Calu3 (cell line): Measurements from ENCODE around the gene VCL. TPM values are rescaled to one million over a fixed set of nuclear protein-coding genes. Genes with fewer than 3 reads are reported as not detected.

Experiments
- BruUV-seq: library from RNA; stranded (reverse); fragments of 400-500 nt; replicated peaks from 2 replicates; lab custom pipeline; 2021; lab: Mats Ljungman, UMichigan
- CTCF ChIA-PET: fragments of 300-600 bp; sonication (Branson Sonifier 250); formaldehyde crosslinking; loops from one replicate; lab custom pipeline; 2022; ENCODE audit warnings: antibody characterized with exemption; lab: Charles Lee
- DNase-seq: peaks from one replicate; pipeline ENCODE4 v3.0.0; 2022
- H3K27ac Mint-ChIP-seq: one replicate; pipeline ENCODE4 v1.8.0; 2022; ENCODE audit warnings: mixed read lengths; ENCODE audit not compliant: unreplicated experiment
- H3K27me3 Mint-ChIP-seq: one replicate; pipeline ENCODE4 v1.8.0; 2022; ENCODE audit warnings: mixed read lengths; ENCODE audit not compliant: unreplicated experiment
- H3K36me3 Mint-ChIP-seq: one replicate; pipeline ENCODE4 v1.8.0; 2022; ENCODE audit warnings: mild to moderate bottlenecking, moderate library complexity, mixed read lengths; ENCODE audit not compliant: insufficient read depth, unreplicated experiment
- H3K4me1 Mint-ChIP-seq: one replicate; pipeline ENCODE4 v1.8.0; 2022; ENCODE audit warnings: mild to moderate bottlenecking, low read depth, mixed read lengths; ENCODE audit not compliant: unreplicated experiment
- H3K4me3 Mint-ChIP-seq: one replicate; pipeline ENCODE4 v1.8.0; 2022; ENCODE audit warnings: mild to moderate bottlenecking, low read depth, moderate library complexity, mixed read lengths; ENCODE audit not compliant: unreplicated experiment
- H3K9me3 Mint-ChIP-seq: one replicate; pipeline ENCODE4 v1.8.0; 2022; ENCODE audit warnings: low read depth, mixed read lengths; ENCODE audit not compliant: unreplicated experiment
- intact Hi-C: fragments of 100-400 bp; cut with micrococcal nuclease; formaldehyde crosslinking; loops from one replicate; pipeline ENCODE4 v1.10.0; 2022; ENCODE audit not compliant: unreplicated experiment
- total RNA-seq: library from RNA; stranded (reverse); gene quantifications from 2 replicates; pipeline ENCODE4 v1.2.3, GENCODE V29; 2022
- TF ChIP-seq, protein P1 (sequence below): fragments of 200-600 bp; IDR thresholded peaks from one replicate; pipeline ENCODE4 v1.8.0; 2022; ENCODE audit warnings: antibody characterized with exemption; ENCODE audit not compliant: unreplicated experiment

Gene VCL
- total RNA-seq, 1 experiment from 2014 or later, result 237 TPM

DNA sequence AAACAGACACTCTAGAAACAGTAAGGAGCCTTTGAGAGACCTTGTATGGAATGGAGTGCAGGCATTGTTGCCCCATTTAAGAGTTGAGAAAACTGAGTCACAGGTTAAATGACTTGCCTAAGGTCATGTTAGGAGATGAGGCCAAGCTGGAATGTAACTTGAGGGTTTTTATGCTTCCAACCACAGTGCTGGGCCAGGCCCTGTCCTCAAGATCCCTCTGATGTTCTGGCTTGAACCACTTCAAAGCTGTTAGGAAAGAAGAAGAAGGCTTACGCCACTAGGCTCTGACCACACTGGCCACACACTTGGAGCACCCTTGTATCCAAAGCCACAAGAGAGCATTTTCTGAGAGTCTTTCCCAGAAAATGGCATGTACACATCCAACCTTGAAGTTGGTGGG, 44.3 kb upstream of the VCL start:
- no peak for DNase-seq
- H3K27me3 Mint-ChIP-seq, result no peaks in the 10 kb centered on the region
- H3K9me3 Mint-ChIP-seq, result no peaks in the 10 kb centered on the region
- no peak overlapping the region for H3K4me3 Mint-ChIP-seq
- CTCF ChIA-PET, result interaction anchor here (0.7 to 1.2 kb wide), 3 partner anchors 9 to 58 kb away, joined by 3 read pairs; no protein-coding TSS in a partner anchor
- peaks cover 26% of the 10 kb centered on the region for H3K4me1 Mint-ChIP-seq
- TF ChIP-seq, protein P1, sequence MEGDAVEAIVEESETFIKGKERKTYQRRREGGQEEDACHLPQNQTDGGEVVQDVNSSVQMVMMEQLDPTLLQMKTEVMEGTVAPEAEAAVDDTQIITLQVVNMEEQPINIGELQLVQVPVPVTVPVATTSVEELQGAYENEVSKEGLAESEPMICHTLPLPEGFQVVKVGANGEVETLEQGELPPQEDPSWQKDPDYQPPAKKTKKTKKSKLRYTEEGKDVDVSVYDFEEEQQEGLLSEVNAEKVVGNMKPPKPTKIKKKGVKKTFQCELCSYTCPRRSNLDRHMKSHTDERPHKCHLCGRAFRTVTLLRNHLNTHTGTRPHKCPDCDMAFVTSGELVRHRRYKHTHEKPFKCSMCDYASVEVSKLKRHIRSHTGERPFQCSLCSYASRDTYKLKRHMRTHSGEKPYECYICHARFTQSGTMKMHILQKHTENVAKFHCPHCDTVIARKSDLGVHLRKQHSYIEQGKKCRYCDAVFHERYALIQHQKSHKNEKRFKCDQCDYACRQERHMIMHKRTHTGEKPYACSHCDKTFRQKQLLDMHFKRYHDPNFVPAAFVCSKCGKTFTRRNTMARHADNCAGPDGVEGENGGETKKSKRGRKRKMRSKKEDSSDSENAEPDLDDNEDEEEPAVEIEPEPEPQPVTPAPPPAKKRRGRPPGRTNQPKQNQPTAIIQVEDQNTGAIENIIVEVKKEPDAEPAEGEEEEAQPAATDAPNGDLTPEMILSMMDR, result no peak
- H3K27ac Mint-ChIP-seq, result no peak overlapping the region
- no TSS peak for BruUV-seq
- intact Hi-C loops, result no loop called here
- H3K36me3 Mint-ChIP-seq, result peaks cover 9% of the 10 kb centered on the region

DNA sequence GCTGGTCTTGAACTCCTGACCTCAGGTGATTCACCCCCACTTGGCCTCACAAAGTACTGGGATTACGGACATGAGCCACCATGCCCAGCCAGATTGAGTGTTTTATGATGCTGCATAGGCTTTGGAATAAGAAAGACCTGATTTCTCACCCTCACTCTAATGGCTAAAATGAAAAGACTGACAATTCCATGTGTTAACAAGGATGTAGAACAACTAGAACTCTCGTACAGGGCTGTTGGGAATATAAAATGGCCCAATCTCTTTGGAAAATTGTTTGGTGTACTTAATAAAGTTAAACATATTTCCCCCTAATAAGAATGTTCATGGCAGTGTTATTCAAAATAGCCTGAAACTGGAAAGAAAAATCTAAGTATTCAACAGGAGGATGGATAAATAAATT, 43.2 kb upstream of the VCL start:
- no peak for DNase-seq
- Mint-ChIP-seq H3K36me3 (peaks cover 9% of the 10 kb centered on the region), H3K4me1 (peaks cover 30% of the 10 kb centered on the region), H3K9me3 (no peaks in the 10 kb centered on the region), H3K27me3 (no peaks in the 10 kb centered on the region), H3K27ac (no peak overlapping the region), H3K4me3 (no peak overlapping the region)
- TF ChIP-seq, protein P1, result no peak
- intact Hi-C loops, result no loop called here
- CTCF ChIA-PET, result interaction anchor here (1.2 kb wide), 1 partner anchor 11 kb away, joined by 3 read pairs; no protein-coding TSS in a partner anchor
- BruUV-seq, result no TSS peak

DNA sequence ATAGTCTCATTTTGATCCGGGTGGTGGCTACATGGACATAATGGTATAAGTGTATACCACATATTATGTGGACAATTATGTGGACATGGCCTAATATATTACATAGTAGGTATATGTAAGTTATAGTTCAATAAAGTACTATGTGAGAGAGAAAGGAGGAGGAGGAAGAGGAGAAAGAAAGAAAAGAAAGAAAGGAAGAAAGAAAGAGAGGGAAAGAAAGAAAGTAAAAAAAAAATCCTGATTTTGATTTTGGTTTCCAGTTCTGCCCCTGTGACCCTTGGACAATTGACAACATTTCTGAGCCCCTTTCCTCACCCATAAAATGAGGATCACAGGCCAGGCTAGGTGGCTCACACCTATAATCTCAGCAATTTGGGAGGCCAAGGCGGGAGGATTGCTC, 42.2 kb upstream of the VCL start:
- no peak for DNase-seq
- intact Hi-C loops, result loop anchor here (2.0 kb wide), 1 partner anchor 43 kb away; the partner anchor contains the start of gene VCL
- H3K4me1 Mint-ChIP-seq, result peaks cover 39% of the 10 kb centered on the region
- peaks cover 9% of the 10 kb centered on the region for H3K36me3 Mint-ChIP-seq
- H3K27me3 Mint-ChIP-seq, result no peaks in the 10 kb centered on the region
- H3K9me3 Mint-ChIP-seq, result no peaks in the 10 kb centered on the region
- TF ChIP-seq, protein P1, result no peak
- H3K4me3 Mint-ChIP-seq, result no peak overlapping the region
- no TSS peak for BruUV-seq
- CTCF ChIA-PET, result interaction anchor here (1.0 to 2.1 kb wide), 2 partner anchors 45 to 69 kb away, joined by 3 to 27 read pairs; partner anchors contain the start of gene PLAU
- H3K27ac Mint-ChIP-seq, result peak overlapping the region; percentile 24

DNA sequence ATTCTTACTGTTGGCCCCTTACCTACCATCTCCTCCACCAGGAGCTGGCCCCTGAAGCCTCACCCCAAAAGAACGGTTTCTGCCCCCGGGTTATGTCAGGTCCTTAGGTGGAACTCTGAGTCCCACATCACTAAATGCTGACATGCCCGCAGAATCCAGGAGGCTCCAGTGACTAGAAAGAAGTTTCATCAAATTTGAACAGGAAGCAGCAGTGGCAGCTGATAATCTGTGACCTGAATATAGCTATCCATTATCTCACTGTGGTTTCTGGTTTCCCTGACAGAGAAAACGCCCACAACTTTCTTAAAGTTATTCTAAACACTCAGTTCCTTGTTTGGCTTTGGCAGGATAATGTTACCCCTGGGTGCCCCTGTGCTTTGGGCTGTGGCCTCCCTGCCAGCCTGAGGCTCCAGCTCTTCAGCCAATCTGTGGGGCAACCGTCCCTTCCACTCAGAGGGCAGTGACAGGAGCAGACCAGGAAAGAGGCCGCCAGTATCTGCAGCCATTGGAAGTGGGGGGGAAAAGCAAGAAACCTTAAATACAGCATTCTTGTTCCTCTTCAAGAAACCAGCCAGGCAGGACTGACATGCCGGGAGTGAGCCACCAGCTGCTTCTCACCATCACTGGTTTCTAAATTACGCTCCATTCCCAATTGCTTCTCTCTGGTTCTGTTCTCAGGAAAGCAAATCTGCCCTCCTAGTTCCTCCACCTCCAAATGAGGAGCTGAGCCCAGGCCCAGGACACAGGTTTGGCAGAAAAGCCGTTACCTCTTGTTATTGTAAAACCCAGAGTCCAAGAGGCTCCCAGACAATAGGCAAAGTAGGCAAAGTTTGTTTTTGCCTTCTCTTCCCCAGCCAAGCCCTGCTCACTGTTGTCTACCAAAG, 41.2 kb upstream of the VCL start:
- TF ChIP-seq, protein P1, result no peak
- peak; percentile 77 for DNase-seq
- H3K9me3 Mint-ChIP-seq, result no peaks in the 10 kb centered on the region
- CTCF ChIA-PET, result interaction anchor here (0.7 to 2.1 kb wide), 20 partner anchors 10 to 147 kb away, joined by 3 to 27 read pairs (median 4); partner anchors contain the start of gene PLAU
- no TSS peak for BruUV-seq
- H3K4me1 Mint-ChIP-seq, result peaks cover 39% of the 10 kb centered on the region
- intact Hi-C loops, result loop anchor here (1.0 to 2.0 kb wide), 2 partner anchors 42 to 125 kb away; partner anchors contain the start of gene VCL
- peaks cover 9% of the 10 kb centered on the region for H3K36me3 Mint-ChIP-seq
- no peaks in the 10 kb centered on the region for H3K27me3 Mint-ChIP-seq
- peak overlapping the region; percentile 48 for H3K27ac Mint-ChIP-seq
- peak overlapping the region; percentile 23 for H3K4me3 Mint-ChIP-seq
